Measurements from ENCODE around the gene LRMDA. TPM values are rescaled to one million over a fixed set of nuclear protein-coding genes. Genes with fewer than 3 reads are reported as not detected.
A peak's percentile ranks its signal among the peaks of the same experiment; 100 is the strongest.

Gene LRMDA
- total and polyA plus RNA-seq, 2 donors (not counting 3 experiments of a cell fraction or from before 2014, with no cell fraction given) = 9.7 to 18.0 TPM

DNA sequence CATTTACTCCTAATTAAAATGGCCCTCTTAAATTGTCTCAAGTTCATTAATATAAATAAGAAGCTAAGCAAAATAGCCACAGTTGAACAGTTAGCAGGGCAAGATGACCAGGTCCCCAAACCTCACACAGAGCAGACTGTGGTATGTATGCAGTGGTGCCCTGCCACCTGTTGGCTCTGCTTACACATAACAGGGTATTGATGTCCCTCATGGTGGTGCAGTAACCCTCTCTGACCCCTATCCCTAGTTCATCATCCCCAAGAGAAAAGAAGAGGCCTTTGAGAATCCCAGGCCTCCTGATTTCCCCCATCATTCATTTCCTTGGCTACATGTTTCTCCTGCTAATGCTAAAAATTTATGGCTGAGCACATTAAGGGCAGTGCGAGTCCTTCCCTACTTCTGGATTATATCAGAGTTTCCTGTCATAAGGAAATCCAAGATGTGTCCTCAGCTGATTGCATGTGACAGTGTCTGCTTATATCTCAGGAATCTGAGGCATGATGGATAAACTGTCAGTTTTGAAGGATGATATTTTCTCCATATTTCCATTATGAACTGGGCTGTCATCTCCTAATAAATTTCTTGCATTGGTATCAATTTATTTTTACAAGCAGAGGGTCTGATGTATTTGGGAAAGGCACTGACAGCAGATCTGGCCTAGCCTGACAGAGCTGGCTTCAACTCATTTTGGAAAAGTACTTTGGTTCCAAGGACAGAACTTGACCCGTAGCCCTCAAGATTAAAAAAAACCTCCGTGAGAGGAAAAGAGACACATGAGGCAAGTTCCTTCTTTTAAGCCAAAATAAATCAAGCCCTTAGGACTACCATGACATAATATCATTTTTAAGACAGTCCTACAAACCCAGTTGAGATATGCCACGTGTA, 880.6 kb downstream of the LRMDA start:
- DNase-seq (ENCODE audit: low read depth, low spot score) (peak; percentile 32), FAIRE-seq (peak; percentile 31)
- peaks cover 6% of the 10 kb centered on the region for H3K4me1 ChIP-seq (ENCODE audit: control insufficient read depth, extremely low read depth, insufficient read depth, low read length)
- H3K4me2 ChIP-seq (ENCODE audit: insufficient read depth, low read length) = no peak overlapping the region
- no peaks in the 10 kb centered on the region for H3K9me1 ChIP-seq (replicated peaks; ENCODE audit: control insufficient read depth, extremely low read depth, insufficient read depth, low read length)
- H3K9ac ChIP-seq (replicated peaks; ENCODE audit: extremely low read depth, insufficient read depth, low read length) = no peak overlapping the region
- no TSS peak for BruUV-seq (replicated peaks)
- no peaks in the 10 kb centered on the region for H3K27me3 ChIP-seq (ENCODE audit: control insufficient read depth in 2 of 2, insufficient read depth in 2 of 2, low read length in 2 of 2)
- no peak overlapping the region for H3K27ac ChIP-seq (ENCODE audit: insufficient read depth, low read depth, low read length)
- H4K20me1 ChIP-seq (replicated peaks; ENCODE audit: control insufficient read depth, extremely low read depth, insufficient read depth, low read length) = no peaks in the 10 kb centered on the region
- dilution Hi-C loops (cut with MboI; ENCODE audit: extremely low pct_ligation_motif_present, low sequenced_read_pairs) (no loop called here), intact Hi-C loops (cut with micrococcal nuclease) (loop anchor here (5.0 to 10.0 kb wide), 2 partner anchors 113 to 180 kb away; no protein-coding TSS in a partner anchor)
- ChIA-PET POLR2A (no interaction called here), CTCF (interaction anchor here (3.1 kb wide), 1 partner anchor 9 kb away, joined by 9 read pairs; no protein-coding TSS in a partner anchor)
- TF ChIP-seq MYC (IDR thresholded peaks at IDR 0.05; ENCODE audit: low read depth, low read length) (no peak), EZH2 (IDR thresholded peaks at IDR 0.05; ENCODE audit: borderline replicate concordance, low read depth, low read length, severe bottlenecking) (no peak)
- TF ChIP-seq, protein P1, sequence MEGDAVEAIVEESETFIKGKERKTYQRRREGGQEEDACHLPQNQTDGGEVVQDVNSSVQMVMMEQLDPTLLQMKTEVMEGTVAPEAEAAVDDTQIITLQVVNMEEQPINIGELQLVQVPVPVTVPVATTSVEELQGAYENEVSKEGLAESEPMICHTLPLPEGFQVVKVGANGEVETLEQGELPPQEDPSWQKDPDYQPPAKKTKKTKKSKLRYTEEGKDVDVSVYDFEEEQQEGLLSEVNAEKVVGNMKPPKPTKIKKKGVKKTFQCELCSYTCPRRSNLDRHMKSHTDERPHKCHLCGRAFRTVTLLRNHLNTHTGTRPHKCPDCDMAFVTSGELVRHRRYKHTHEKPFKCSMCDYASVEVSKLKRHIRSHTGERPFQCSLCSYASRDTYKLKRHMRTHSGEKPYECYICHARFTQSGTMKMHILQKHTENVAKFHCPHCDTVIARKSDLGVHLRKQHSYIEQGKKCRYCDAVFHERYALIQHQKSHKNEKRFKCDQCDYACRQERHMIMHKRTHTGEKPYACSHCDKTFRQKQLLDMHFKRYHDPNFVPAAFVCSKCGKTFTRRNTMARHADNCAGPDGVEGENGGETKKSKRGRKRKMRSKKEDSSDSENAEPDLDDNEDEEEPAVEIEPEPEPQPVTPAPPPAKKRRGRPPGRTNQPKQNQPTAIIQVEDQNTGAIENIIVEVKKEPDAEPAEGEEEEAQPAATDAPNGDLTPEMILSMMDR (IDR thresholded peaks at IDR 0.05; ENCODE audit: extremely low read depth in 1 of 2, insufficient read depth in 1 of 2, low read depth in 1 of 2, low read length in 2 of 2) = peak; percentile 39 to 57
- no peaks in the 10 kb centered on the region for H3K36me3 ChIP-seq (ENCODE audit: control insufficient read depth in 2 of 2, extremely low read depth in 1 of 2, insufficient read depth in 2 of 2, low read length in 2 of 2)
- H2AFZ ChIP-seq (ENCODE audit: low read depth, low read length) = no peak overlapping the region
- H3K4me3 ChIP-seq (replicated peaks in 1 of 3; ENCODE audit: insufficient read depth in 1 of 3, low read depth in 1 of 3, low read length in 3 of 3) = no peak overlapping the region
- no peaks in the 10 kb centered on the region for H3K9me3 ChIP-seq (replicated peaks; ENCODE audit: control insufficient read depth, insufficient read depth, low read length)
- H3K79me2 ChIP-seq (ENCODE audit: control insufficient read depth, insufficient read depth, low read length) = no peaks in the 10 kb centered on the region

DNA sequence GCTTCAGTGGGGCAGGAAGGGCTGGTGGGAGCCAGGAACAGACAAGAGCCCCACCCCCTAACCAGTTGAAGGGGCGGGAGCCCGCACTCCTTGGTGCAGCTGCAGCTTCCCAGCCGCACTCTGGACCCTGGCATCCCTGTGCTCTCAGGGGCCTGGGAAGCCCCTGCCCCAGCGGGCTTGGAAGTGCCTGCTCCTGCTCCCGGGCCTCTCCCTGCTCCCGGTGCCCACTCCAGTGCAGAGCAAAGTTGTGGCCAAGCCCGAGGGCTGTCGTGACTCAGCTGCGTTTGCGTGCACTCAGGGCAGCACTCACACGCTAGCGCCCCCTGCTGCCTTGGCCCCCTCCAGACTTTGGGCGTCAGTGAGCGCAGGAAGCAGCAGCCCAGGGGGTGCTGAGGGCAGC, 883.8 kb downstream of the LRMDA start:
- ChIA-PET CTCF (interaction anchor here (0.9 to 1.1 kb wide), 2 partner anchors 12 to 93 kb away, joined by 3 read pairs; no protein-coding TSS in a partner anchor), POLR2A (no interaction called here)
- no peak overlapping the region for H3K27ac ChIP-seq (ENCODE audit: insufficient read depth, low read depth, low read length)
- H3K4me2 ChIP-seq (ENCODE audit: insufficient read depth, low read length) = no peak overlapping the region
- H3K36me3 ChIP-seq (ENCODE audit: control insufficient read depth in 2 of 2, extremely low read depth in 1 of 2, insufficient read depth in 2 of 2, low read length in 2 of 2) = no peaks in the 10 kb centered on the region
- intact Hi-C loops (cut with micrococcal nuclease) = loop anchor here (10.0 kb wide), 1 partner anchor 110 kb away; no protein-coding TSS in a partner anchor
- H3K9ac ChIP-seq (replicated peaks; ENCODE audit: extremely low read depth, insufficient read depth, low read length) = no peak overlapping the region
- no peaks in the 10 kb centered on the region for H3K9me3 ChIP-seq (replicated peaks; ENCODE audit: control insufficient read depth, insufficient read depth, low read length)
- H4K20me1 ChIP-seq (replicated peaks; ENCODE audit: control insufficient read depth, extremely low read depth, insufficient read depth, low read length) = no peaks in the 10 kb centered on the region
- H3K4me3 ChIP-seq (replicated peaks in 1 of 3; ENCODE audit: insufficient read depth in 1 of 3, low read depth in 1 of 3, low read length in 3 of 3) = no peak overlapping the region
- TF ChIP-seq EZH2 (IDR thresholded peaks at IDR 0.05; ENCODE audit: borderline replicate concordance, low read depth, low read length, severe bottlenecking) (no peak), POLR2AphosphoS5 (IDR thresholded peaks at IDR 0.05; ENCODE audit: insufficient read depth, low read depth, low read length) (no peak)
- H3K4me1 ChIP-seq (ENCODE audit: control insufficient read depth, extremely low read depth, insufficient read depth, low read length) = no peaks in the 10 kb centered on the region
- no peaks in the 10 kb centered on the region for H3K9me1 ChIP-seq (replicated peaks; ENCODE audit: control insufficient read depth, extremely low read depth, insufficient read depth, low read length)
- no peak overlapping the region for H2AFZ ChIP-seq (ENCODE audit: low read depth, low read length)
- BruUV-seq (replicated peaks) = no TSS peak
- no peaks in the 10 kb centered on the region for H3K27me3 ChIP-seq (ENCODE audit: control insufficient read depth in 2 of 2, insufficient read depth in 2 of 2, low read length in 2 of 2)
- dilution Hi-C loops (cut with MboI; ENCODE audit: extremely low pct_ligation_motif_present, low sequenced_read_pairs) = no loop called here
- H3K79me2 ChIP-seq (ENCODE audit: control insufficient read depth, insufficient read depth, low read length) = no peaks in the 10 kb centered on the region
- no peak for FAIRE-seq
- DNase-seq (ENCODE audit: low read depth, low spot score) = no peak
